NCI-H2107 treated with DMSO at 0.1 percent for 48 hours (cell line): ENCODE results near the gene USP11.
A peak's percentile ranks its signal among the peaks of the same experiment; 100 is the strongest.

Experiments
- DNase-seq: peaks from one replicate; lab custom pipeline; 2025; ENCODE audit not compliant: unreplicated experiment; lab: John Stamatoyannopoulos, UW

Gene USP11

GRCh38 chrX:47224266-47224895, 8.4 kb upstream of the USP11 start:
- no peak for DNase-seq

- DNase-seq: no peak
Measured at GRCh38 chrX:47224896-47225290, 7.9 kb upstream of the USP11 start.

GRCh38 chrX:47226071-47226470, 6.7 kb upstream of the USP11 start:
- DNase-seq: no peak

- DNase-seq: no peak
Measured at GRCh38 chrX:47226531-47227333, 6.1 kb upstream of the USP11 start.

GRCh38 chrX:47227334-47227583, 5.5 kb upstream of the USP11 start:
- no peak for DNase-seq

- no peak for DNase-seq
Measured at GRCh38 chrX:47228550-47229270, 4.1 kb upstream of the USP11 start.

- no peak for DNase-seq
Measured at GRCh38 chrX:47229427-47229826, 3.4 kb upstream of the USP11 start.

GRCh38 chrX:47230136-47230868, 2.5 kb upstream of the USP11 start:
- DNase-seq: no peak

- DNase-seq: no peak
Measured at GRCh38 chrX:47231167-47231566, 1.6 kb upstream of the USP11 start.

GRCh38 chrX:47232197-47232802, 509 bp upstream of the USP11 start:
- DNase-seq: no peak

- peak; percentile 100 for DNase-seq
Measured at GRCh38 chrX:47233333-47234113, 714 bp downstream of the USP11 start.

GRCh38 chrX:47234583-47234982, 1.8 kb downstream of the USP11 start:
- no peak for DNase-seq

GRCh38 chrX:47235691-47236103, 2.9 kb downstream of the USP11 start:
- DNase-seq: no peak

- DNase-seq: no peak
Measured at GRCh38 chrX:47239199-47239598, 6.4 kb downstream of the USP11 start.

- DNase-seq: no peak
Measured at GRCh38 chrX:47239898-47240545, 7.2 kb downstream of the USP11 start.

- no peak for DNase-seq
Measured at GRCh38 chrX:47240619-47241018, 7.8 kb downstream of the USP11 start.

- no peak for DNase-seq
Measured at GRCh38 chrX:47241201-47242011, 8.6 kb downstream of the USP11 start.

- no peak for DNase-seq
Measured at GRCh38 chrX:47242321-47242720, 9.5 kb downstream of the USP11 start.

- no peak for DNase-seq
Measured at GRCh38 chrX:47243351-47243750, 10.5 kb downstream of the USP11 start.
